ENCODE measurements around the gene PLPPR3.

PLPPR3 gene

GRCh38 chr19:795691-796581 is 25.8 kb downstream of the PLPPR3 start:
- DNase-seq = no peak

DNA sequence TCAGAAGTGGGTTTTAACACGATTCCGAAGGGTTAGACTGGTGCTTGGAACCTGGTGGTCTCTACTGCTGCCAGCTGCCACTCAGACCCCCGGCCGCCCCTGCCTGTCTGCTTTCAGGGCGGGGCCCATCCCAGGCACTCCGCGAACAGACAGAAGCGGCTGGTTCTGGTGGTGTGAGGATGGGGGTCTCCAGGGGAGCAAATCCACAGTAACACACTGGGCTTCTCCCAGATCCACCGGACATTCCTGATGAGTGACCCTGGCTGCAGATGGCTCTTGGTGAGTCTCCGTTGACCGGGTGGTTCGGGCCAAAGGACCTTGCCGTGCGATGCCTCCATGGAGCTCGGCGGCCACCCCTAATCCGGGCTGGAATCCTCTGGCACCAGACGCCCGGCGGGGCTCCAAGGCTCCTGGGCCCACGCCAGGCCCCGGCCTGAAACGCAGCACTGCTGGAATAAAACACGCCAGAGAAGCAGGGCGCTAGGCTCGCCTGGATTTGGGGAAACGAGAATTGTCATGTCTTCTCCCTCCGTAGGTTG is 26.6 kb downstream of the PLPPR3 start:
- DNase-seq = no peak

- DNase-seq = no peak
These were observed 27.9 kb downstream of the PLPPR3 start for GRCh38 chr19:793806-794205.

DNA sequence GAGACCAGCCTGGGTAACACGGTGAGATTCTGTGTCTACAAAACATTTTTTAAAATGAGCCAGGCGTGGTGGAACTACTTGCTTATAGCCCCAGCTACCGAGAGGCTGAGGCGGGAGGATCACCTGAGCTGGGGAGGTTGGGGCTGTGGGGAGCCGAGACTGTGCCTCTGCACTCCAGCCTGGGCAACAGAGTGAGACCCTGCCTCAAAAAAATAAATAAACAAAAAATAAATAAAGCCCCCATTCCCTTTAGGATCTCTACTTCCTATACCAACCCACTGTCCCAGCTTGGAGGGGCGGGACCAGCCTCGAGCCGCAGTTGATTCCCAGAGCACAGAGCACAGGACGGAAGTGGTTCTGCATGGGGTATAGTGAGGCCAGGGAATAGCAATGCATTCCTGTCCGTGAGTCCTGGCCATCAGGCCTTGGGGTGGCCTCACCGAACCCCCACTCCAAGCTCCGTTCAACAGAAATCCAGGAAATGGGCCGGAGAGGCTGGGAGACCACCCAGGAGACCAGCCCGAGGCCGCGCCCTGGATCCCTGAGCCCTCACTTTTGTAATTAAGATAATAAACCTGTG is 29.4 kb downstream of the PLPPR3 start:
- DNase-seq = no peak

DNA sequence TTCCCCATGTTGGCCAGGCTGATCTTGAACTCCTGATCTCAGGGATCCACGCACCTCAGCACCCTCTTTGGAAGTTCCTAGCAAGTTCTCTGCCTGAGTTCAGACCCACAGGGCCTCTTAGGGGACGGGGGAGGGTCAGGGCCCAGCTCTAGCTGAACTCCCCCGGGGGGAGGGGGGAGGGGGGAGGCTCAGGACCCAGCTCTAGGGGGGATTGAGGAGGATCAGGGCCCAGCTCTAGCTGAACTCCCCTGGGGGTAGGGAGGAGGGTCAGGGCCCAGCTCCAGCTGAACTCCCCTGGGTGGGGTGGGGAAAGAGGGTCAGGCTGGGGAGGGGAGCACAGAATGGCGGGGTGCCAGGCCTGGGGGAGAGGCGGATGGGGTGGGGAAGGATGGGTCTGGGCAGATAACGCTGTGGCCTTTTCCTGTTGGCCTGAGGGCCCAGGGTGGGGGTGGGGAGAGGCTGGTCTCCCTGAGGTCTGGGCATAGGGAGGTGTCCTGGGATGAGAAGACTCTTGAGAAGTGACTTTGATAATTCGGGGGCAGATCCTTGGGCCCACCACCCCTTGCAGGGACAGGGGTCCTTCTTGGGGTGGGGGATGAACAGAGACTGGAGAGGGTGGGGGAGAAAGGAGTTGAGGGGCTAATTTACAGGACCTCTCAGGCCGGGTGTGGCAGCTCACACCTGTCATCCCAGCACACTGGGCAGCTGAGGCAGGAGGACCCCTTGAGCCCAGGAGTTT is 30.0 kb downstream of the PLPPR3 start:
- DNase-seq = no peak

DNA sequence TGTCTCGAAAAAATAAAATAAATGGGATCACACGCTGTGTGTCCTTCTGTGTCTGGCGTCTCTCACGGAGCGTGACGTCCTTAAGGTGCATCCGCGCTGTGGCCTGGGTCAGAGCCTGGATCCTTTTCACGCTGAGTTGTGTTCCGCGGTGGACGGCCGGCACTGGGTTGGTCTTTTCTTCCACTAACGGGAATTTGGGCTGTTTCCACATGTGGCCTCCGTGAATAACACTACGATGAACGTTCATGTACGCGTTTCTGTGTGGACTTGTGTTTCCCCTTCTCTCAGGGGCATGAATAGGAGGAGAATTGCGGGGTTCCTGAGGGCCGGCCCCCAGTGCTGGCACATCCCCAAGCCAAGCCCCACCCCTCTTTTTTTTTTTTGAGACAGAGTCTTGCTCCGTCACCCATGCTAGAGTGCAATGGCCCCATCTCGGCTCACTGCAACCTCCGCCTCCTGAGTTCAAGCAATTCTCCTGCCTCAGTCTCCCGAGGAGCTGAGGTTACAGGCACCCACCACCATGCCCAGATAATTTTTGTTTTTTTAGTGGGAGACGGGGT is 30.7 kb downstream of the PLPPR3 start:
- DNase-seq = no peak

DNA sequence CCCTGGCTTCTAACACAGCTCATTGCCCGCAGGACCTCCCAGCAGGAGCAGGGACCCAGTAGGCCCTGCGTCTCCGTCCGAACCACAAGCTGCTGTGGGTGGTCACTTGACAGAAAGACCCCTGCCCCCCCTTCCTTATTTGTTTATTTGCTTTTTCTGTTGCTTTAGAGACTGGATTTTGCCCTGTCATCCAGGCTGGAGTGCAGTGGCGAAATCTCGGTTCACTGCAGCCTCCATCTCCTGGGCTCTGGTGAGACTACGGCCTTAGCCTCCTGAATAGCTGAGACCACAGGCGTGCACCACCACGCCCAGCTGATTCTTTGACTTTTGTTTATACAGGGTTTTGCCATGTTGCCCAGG is 32.1 kb downstream of the PLPPR3 start:
- DNase-seq = no peak

GRCh38 chr19:788983-789700 is 32.6 kb downstream of the PLPPR3 start:
- no peak for DNase-seq

DNA sequence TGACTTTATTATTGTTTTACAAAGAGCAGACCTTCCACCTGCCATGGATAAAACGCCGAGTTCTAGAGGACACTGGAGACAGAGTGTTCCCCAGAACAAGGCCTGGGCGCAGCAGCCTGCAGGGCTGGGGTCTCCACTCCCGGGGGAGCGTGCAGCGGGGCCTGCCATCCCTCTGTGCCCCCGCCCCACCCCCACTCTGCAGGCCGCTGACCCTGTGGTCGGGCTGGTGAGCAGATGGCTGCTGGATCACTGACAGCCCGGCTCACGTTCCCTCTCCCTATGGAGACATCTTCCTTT is 33.1 kb downstream of the PLPPR3 start:
- no peak for DNase-seq

DNA sequence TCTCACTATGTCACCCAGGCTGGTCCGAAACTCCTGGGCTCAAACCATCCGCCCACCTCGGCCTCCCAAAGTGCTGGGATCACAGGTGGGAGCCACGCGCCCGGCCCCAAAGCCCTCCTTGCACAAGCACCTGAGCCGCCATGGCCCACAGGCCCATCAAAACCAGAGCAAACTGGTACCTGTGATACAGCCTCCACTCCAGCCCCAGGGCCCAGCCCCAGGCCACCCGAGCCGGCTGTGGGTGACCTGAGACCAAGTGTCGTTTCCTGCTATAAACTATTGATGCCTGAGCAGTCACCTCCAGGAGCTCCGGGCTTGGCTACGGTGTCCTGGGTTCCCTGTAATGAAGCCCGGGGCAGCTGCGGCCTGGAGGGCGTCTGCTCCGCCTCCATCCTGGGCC is 34.2 kb downstream of the PLPPR3 start:
- no peak for DNase-seq

DNA sequence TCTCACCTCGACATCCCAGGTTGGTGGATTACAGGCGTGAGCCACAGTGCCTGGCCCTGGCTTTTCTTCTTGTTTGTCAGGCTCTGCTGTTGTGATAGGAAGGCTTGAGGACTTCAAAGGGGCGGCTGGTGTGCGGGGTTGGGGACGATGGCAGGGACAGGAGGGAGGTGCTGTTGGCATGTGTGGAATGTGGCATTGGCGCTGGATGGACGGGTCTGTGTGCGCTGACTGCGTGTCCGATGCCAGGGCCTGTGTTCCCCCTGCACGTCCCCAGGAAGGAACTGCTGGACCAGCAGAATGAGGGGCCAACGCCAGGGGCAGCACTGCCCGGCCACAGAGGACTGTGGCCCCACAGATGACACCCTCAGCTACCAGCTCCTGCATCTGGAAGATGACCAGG is 37.2 kb downstream of the PLPPR3 start:
- DNase-seq = no peak

- no peak for DNase-seq
These were observed 38.7 kb downstream of the PLPPR3 start for GRCh38 chr19:782878-783668.

DNA sequence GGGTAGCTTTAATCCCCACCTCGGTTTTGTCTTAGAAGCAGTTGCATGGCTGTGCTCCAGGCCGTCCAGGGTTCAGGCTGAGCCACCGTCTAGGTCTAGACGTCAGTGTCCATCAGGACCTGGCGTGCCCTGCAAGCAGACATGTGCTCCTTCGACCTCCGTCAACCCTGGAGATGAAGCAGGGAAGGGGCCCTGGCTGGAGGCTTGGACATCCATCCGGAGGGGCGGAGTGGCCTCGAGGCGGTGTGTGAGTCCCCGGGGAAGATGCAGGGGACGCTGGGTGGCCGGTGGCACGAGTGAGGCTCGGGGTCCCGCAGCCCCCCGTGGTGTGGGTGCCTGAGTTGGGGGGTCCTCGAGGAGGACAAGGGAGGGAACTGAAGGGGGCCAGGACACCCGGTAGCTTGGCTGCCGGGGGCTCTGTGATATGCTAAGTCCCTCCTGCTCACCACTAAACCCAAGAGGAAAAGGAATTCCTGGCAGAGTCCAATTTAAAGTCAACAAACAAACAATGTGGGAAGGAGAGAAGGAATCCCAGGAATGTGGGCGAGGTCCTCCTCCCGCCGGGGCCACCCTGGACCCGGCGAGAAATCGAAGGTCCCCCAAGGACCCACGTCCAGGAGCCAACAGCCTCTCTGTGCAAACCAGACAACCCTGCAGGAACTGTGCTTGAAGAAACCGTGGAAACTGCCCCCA is 39.4 kb downstream of the PLPPR3 start:
- DNase-seq = no peak

DNA sequence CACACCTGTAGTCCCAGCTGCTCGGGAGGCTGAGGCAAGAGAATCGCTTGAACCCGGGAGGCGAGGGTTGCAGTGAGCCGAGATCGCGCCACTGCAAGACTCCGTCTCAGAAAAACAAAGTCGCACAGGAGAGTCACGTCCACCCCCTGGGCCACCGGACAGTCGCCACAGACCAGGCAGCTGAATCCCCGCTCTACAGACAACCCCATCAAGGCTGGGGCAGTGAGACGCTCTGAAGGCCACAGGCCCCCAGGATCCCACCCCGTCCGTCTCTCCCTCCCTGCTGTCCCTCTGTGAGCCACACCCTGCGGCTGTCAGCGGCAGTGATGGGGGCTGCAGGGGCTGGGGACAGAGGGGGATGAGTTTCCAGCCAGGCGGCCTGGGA is 40.0 kb downstream of the PLPPR3 start:
- DNase-seq = no peak

DNA sequence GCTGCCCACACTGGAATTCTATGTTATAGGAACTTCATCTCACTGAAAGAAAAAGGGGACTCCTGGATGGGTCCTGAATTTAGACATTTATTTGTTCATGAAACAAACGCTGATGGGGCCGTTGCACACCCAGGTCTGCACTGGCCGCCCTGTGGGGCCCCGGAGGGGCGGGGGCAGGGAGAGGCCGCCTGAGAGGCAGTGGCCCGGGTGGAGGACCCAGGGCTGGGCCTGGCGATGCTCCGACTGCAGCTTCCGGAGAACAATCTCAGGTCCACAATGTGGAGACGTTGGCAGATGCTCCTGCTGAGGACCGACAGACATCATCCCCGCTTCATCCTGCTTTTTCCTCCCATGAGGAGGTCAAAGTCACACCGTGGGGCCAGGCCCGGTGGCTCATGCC is 40.8 kb downstream of the PLPPR3 start:
- DNase-seq = no peak

DNA sequence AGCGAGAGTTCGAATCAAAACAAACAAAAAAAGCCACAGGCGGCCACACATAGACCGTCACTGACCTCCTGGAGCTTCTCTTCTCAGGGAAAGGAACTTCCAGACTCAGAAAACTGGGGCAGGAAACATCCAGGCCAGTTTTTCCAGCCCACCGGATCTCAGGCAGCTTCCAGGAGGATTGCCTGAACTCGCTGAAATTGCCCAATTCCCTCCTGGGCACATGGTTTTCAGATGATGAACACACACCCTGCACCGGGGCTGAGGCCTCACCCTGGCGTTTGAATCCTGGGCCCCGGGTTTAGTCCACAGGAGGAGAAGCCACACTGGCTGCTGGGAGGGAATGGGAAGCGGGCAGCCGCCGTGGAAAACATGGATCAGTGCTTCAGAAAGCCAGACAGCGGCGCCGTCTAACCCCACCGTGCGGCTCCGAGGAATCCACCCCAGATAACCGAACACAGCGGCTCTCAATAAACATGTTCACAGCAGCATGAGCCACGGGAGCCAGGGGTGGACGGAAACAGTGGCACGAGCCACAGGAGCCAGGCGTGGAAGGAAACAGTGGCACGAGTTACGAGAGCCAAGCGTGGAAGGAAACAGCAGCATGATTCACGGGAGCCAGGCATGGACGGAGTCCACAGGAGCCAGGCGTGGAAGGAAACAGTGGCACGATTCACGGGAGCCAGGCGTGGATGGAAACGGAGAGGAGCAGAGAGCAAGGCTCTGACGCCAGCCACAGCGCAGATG is 42.7 kb downstream of the PLPPR3 start:
- no peak for DNase-seq

DNA sequence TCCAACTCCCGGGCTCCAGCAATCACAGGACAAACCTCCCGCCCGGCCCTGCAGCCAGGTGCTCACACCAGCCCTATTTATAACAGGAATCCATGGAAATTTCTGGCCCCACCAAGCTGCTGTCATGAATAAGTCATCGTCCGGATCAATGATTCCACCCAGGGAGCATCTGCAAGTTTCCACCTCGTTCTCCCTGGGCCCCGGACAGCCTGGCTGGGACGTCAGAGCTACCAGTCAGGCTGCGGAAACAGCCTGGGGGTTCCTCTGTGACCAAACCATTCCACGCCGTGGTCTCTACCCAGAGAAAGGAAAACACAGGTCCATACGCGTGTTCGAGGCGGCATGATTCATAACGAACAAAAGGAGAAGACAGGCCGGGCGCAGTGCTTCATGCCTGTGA is 45.2 kb downstream of the PLPPR3 start:
- DNase-seq = no peak

GRCh38 chr19:772730-773436 is 48.9 kb downstream of the PLPPR3 start:
- no peak for DNase-seq

DNA sequence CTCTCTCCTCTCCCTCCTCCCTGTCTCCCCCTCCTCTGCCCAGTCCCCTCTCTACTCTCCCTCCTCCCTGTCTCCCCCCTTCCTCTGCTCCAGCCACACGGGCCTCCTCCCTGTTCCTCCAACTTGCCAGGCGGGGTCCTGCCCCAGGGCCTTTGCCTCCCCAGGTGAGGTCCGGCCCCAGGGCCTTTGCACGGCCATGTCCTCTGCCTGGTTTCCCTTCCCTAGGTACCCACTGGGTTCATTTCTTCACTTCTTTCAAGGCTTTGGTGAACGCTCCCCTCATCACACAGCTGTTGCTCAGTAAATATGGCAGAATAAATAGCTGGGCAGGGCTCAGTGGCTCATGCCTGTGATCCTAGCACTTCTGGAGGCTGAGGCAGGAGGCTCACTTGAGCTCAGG is 49.7 kb downstream of the PLPPR3 start:
- DNase-seq = no peak

DNA sequence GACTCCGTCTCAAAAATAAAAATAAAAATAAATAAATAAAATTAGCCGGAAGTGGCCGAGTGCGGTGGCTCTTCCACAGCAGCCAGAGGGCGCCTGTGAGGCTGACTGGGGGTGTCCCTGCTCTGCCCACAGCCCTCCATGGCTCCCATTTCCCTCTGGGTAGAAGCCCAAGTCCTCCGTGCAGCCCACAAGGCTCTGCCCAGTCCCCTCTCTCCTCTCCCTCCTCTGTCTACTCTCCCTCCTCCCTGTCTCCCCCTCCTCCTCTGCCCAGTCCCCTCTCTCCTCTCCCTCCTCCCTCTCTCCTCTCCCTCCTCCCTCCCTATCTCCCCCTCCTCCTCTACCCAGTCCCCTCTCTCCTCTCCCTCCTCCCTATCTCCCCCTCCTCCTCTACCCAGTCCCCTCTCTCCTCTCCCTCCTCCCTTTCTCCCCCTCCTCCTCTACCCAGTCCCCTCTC is 50.4 kb downstream of the PLPPR3 start:
- no peak for DNase-seq
